Gastroesophageal sphincter (tissue), 3 donors: Measurements from ENCODE around the gene INO80C.

Experiments
- CTCF ChIP-seq, 4 experiments: fragments of 200-600 bp in 2 of 4; fragments of 450-650 bp in 2 of 4; sonication (generic) in 1 of 4; IDR thresholded peaks; one replicate each; pipeline ENCODE4 v1.5.1; 2017 to 2019; ENCODE audit warnings: antibody characterized with exemption in 4 of 4, mild to moderate bottlenecking in 2 of 4, moderate library complexity in 2 of 4
- EP300 ChIP-seq: sonication (generic); formaldehyde crosslinking; IDR thresholded peaks from one replicate; pipeline ENCODE4 v1.6.1; 2017; ENCODE audit warnings: antibody characterized with exemption, mild to moderate bottlenecking
- POLR2A ChIP-seq, 2 donors: fragments of 450-650 bp; IDR thresholded peaks; one replicate each; pipeline ENCODE4 v1.6.1; 2017; ENCODE audit warnings: antibody characterized with exemption in 2 of 2, mild to moderate bottlenecking in 2 of 2, moderate library complexity in 1 of 2
- POLR2AphosphoS5 ChIP-seq: sonication (generic); formaldehyde crosslinking; IDR thresholded peaks from one replicate; pipeline ENCODE4 v1.6.1; 2017; ENCODE audit warnings: antibody characterized with exemption

DNA sequence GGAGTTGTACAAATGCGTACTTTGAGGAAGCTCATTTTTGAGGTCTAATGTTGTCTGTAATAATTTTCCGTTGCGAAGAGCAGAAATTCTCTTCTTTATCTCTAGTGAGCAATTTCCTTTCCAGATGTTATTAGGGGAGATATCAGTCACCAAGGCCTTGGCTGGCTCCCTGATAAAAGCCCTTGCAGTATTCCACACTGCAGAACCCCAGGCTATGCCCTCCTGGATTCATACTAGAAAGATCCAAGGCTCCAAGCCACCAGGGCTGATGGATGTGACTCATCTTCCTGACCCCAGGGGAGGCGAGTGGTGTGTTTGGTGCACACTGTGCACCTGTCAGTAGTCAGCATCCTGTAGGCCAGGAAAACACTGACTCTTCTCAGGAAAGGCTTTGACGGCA is 34.7 kb downstream of the INO80C start:
- TF ChIP-seq POLR2A (IDR thresholded peaks at IDR 0.05) (no peak), CTCF (IDR thresholded peaks at IDR 0.05) (no peak), POLR2AphosphoS5 (no peak), EP300 (no peak)
